Measurements from ENCODE around the gene TNRC18.
A peak's percentile ranks its signal among the peaks of the same experiment; 100 is the strongest.
"Not testable (repeated sequence)": the region's sequence is repeated elsewhere in the genome, so short reads cannot be mapped to it uniquely, and the experiment has no call there.

TNRC18 gene

GRCh38 chr7:5423306-5423975, at the start of gene TNRC18:
TSS of gene TNRC18 (minus strand) at chr7:5423834. CDS start at chr7:5421246, 2,588 bp downstream.
- peak; percentile 40 to 50 for DNase-seq

GRCh38 chr7:5472432-5473315, 49.0 kb upstream of the TNRC18 start:
- DNase-seq, result no peak

- not testable (repeated sequence) for DNase-seq
These were observed 48.0 kb upstream of the TNRC18 start for GRCh38 chr7:5471623-5472022.

GRCh38 chr7:5470816-5471215, 47.2 kb upstream of the TNRC18 start:
- DNase-seq, result no peak

- no peak for DNase-seq
These were observed 46.5 kb upstream of the TNRC18 start for GRCh38 chr7:5470167-5470532.

- DNase-seq, result no peak
These were observed 45.9 kb upstream of the TNRC18 start for GRCh38 chr7:5469375-5470166.

GRCh38 chr7:5467645-5468044, 44.0 kb upstream of the TNRC18 start:
- DNase-seq, result no peak

GRCh38 chr7:5466551-5466950, 42.9 kb upstream of the TNRC18 start:
- DNase-seq, result no peak

GRCh38 chr7:5463031-5463430, 39.4 kb upstream of the TNRC18 start:
- no peak for DNase-seq

- no peak for DNase-seq
These were observed 38.6 kb upstream of the TNRC18 start for GRCh38 chr7:5462216-5462615.

- no peak for DNase-seq
These were observed 35.4 kb upstream of the TNRC18 start for GRCh38 chr7:5458921-5459480.

- DNase-seq, result no peak
These were observed 33.7 kb upstream of the TNRC18 start for GRCh38 chr7:5457245-5457735.

- no peak for DNase-seq
These were observed 32.8 kb upstream of the TNRC18 start for GRCh38 chr7:5456409-5456808.

- no peak for DNase-seq
These were observed 32.1 kb upstream of the TNRC18 start for GRCh38 chr7:5455581-5456219.

GRCh38 chr7:5455175-5455574, 31.5 kb upstream of the TNRC18 start:
- DNase-seq, result no peak

GRCh38 chr7:5454485-5454884, 30.9 kb upstream of the TNRC18 start:
- DNase-seq, result no peak

- no peak for DNase-seq
These were observed 30.0 kb upstream of the TNRC18 start for GRCh38 chr7:5453566-5454075.

- DNase-seq, result no peak
These were observed 29.4 kb upstream of the TNRC18 start for GRCh38 chr7:5452937-5453540.

- DNase-seq, result no peak
These were observed 28.9 kb upstream of the TNRC18 start for GRCh38 chr7:5452470-5452899.

GRCh38 chr7:5451391-5451790, 27.8 kb upstream of the TNRC18 start:
- DNase-seq, result no peak

GRCh38 chr7:5450549-5451327, 27.1 kb upstream of the TNRC18 start:
- DNase-seq, result peak; percentile 44 to 55

Data from activated T-cell treated with anti-CD3 and anti-CD28 coated beads, Interleukin-2, amount 50 U/mL, for 48 hours (primary cell).